GM19193 (cell line): Measurements from ENCODE around the gene CRCP.

ENCODE experiments used
- POLR2A ChIP-seq: IDR thresholded peaks from 4 replicates; pipeline ENCODE4 v1.6.1; 2011; ENCODE audit not compliant: insufficient read depth, insufficient read length; ENCODE audit errors: extremely low read depth

The CRCP gene

GRCh38 chr7:66114743-66115649 lies at the start of gene CRCP:
TSS of gene CRCP (plus strand) at chr7:66114847. CDS start at chr7:66114963, 116 bp downstream.
- peak; percentile 92 for TF ChIP-seq POLR2A

GRCh38 chr7:66069732-66070131 lies 44.9 kb upstream of the CRCP start:
- no peak for TF ChIP-seq POLR2A

GRCh38 chr7:66070222-66070621 lies 44.4 kb upstream of the CRCP start:
- no peak for TF ChIP-seq POLR2A

GRCh38 chr7:66075590-66076461 lies 38.8 kb upstream of the CRCP start, which contains the start of gene ASL:
TSS of gene ASL (plus strand) at chr7:66075819. CDS start at chr7:66076082, 263 bp downstream.
- peak; percentile 86 for TF ChIP-seq POLR2A

- TF ChIP-seq POLR2A, result no peak
These were observed 38.0 kb upstream of the CRCP start for GRCh38 chr7:66076462-66077329.

- no peak for TF ChIP-seq POLR2A
These were observed 36.6 kb upstream of the CRCP start for GRCh38 chr7:66078067-66078466.

- no peak for TF ChIP-seq POLR2A
These were observed 32.6 kb upstream of the CRCP start for GRCh38 chr7:66082083-66082482.

- no peak for TF ChIP-seq POLR2A
These were observed 31.7 kb upstream of the CRCP start for GRCh38 chr7:66082886-66083415.

- TF ChIP-seq POLR2A, result no peak
These were observed 31.0 kb upstream of the CRCP start for GRCh38 chr7:66083677-66084076.

- TF ChIP-seq POLR2A, result no peak
These were observed 25.5 kb upstream of the CRCP start for GRCh38 chr7:66088861-66089838.

- no peak for TF ChIP-seq POLR2A
These were observed 22.0 kb upstream of the CRCP start for GRCh38 chr7:66092654-66093053.

- no peak for TF ChIP-seq POLR2A
These were observed 19.6 kb upstream of the CRCP start for GRCh38 chr7:66095010-66095409.

- TF ChIP-seq POLR2A, result no peak
These were observed 15.5 kb upstream of the CRCP start for GRCh38 chr7:66099232-66099550.
